ENCODE measurements around the gene IL36B.

The IL36B gene

GRCh38 chr2:113050921-113051895, 1.5 kb downstream of the IL36B start:
- DNase-seq = no peak

DNA sequence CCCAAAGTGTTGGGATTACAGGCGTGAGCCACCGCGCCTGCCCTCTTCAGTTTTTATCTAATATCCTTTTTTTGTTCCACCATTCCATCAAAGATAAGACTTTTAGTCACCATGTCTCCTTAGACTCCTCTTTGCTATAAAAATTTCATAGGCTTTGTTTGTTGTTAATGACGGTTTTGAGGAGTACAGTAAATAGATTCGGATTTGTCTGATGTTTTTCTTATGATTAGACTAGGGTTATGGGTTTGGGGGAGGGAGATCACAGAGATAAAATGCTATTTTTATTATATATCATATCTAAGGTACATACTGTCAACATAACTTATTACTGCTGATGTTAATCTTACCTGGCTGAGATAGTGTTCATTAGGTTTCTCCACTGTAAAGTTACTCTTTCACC, 6.2 kb downstream of the IL36B start:
- no peak for DNase-seq

GRCh38 chr2:113041871-113042270, 10.8 kb downstream of the IL36B start:
- no peak for DNase-seq

- no peak for DNase-seq
These were observed 12.9 kb downstream of the IL36B start for GRCh38 chr2:113039719-113040118.

GRCh38 chr2:113039158-113039557, 13.5 kb downstream of the IL36B start:
- DNase-seq = no peak

- no peak for DNase-seq
These were observed 14.4 kb downstream of the IL36B start for GRCh38 chr2:113038291-113038690.

DNA sequence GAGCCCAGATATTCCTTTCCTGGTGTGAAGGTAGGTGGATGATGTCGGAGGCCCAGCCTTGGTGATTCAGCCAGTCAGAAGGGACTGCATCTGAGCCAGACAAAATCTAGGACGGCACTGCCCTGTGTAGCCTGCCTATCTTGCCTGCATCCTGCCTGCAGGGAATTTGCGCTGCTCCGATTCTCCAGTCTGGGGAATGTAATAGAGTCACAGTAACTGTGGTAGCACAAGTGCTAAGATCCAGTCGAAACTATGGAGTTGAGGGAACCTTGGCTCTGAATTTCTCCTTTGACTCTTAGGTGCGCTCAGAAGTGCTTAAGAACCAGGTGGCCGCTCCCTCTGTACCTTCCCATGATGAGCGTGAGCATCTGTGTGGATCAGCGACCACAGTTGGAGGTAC, 15.9 kb downstream of the IL36B start:
- DNase-seq = no peak

- no peak for DNase-seq
These were observed 18.7 kb downstream of the IL36B start for GRCh38 chr2:113034016-113034415.

- no peak for DNase-seq
These were observed 19.9 kb downstream of the IL36B start for GRCh38 chr2:113032737-113033136.

DNA sequence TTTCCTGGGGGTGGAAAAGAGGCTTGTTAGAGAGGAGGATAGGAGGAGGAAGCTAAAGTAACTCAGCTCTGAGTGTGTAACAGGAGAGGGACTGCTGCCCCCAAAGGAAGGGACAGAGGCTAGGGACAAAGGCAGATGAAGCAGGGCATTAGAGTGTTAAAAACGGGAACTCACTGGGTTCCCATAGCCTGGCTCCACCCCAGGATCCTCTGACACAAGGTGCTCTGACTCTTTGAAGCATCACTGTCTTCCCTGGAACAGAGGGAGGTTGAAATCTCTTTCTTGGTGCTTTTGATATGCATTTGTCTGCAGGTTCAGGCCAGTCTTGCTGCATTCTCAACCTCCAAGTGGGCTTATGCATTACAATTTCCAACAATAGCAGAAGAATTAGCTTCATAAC, 24.6 kb downstream of the IL36B start:
- no peak for DNase-seq

DNA sequence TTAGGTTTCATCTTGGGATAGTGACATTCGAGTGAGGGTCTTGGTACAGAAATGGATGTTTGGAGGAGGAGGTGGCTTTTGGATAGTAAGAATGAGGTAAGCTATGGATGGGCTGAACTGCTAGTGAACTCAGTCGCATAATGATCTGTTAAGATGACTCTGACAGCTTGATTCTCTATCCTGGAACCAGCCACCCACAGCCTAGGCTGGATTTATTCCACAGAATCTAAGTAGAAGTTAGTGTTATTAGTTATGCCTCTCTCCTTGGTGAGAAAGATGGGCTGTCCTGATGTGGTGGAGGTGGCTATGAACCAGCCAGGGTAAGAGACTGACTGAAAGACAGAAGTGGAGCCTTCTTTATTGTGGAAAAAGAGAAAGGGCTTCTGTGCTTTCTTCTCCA, 25.0 kb downstream of the IL36B start:
- DNase-seq = no peak

DNA sequence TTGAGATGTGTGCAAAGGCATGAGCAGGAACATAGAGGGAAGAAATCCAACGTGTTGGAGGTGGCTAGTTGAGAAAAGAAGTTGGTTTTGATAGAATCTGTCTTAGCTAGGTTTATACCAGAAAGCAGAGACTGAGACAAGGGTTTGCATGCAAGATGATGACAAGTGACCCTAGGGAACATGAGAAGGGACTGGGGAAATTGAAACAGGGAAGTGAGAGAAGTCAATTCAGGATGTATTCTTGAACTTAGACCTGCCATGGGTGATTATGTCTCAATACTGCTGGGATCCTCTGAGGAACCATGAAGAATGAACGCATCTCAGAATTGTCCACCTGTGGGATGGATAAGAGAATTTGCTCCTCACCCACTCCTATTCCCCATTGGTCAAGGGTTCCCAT, 26.9 kb downstream of the IL36B start:
- DNase-seq = no peak

- no peak for DNase-seq
These were observed 27.9 kb downstream of the IL36B start for GRCh38 chr2:113024764-113025163.

- no peak for DNase-seq
These were observed 31.4 kb downstream of the IL36B start for GRCh38 chr2:113021312-113021711.

DNA sequence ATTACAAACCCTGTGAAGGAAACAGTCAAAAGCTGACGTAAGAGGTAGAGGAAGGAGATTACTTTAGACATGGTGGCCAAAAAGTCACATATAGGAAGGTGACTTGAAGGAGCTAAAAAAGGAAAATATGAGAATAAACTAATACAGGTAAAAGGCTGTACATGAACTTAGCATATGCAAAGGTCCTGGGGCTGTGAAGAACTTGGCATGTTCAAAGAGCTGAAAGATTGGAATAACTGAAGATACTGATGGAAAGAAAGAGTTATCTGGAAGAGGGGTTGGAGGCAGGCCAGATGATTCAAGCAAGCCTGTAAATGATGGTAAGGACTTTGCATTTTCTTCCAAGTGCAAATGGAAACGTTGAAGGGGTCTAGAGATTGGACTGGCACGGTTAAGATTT, 34.2 kb downstream of the IL36B start:
- DNase-seq = no peak

GRCh38 chr2:113015655-113016054, 37.0 kb downstream of the IL36B start:
- DNase-seq = no peak

GRCh38 chr2:113015042-113015441, 37.6 kb downstream of the IL36B start:
- DNase-seq = no peak

GRCh38 chr2:113014067-113014466, 38.6 kb downstream of the IL36B start:
- no peak for DNase-seq

- DNase-seq = no peak
These were observed 39.4 kb downstream of the IL36B start for GRCh38 chr2:113013336-113013661.

DNA sequence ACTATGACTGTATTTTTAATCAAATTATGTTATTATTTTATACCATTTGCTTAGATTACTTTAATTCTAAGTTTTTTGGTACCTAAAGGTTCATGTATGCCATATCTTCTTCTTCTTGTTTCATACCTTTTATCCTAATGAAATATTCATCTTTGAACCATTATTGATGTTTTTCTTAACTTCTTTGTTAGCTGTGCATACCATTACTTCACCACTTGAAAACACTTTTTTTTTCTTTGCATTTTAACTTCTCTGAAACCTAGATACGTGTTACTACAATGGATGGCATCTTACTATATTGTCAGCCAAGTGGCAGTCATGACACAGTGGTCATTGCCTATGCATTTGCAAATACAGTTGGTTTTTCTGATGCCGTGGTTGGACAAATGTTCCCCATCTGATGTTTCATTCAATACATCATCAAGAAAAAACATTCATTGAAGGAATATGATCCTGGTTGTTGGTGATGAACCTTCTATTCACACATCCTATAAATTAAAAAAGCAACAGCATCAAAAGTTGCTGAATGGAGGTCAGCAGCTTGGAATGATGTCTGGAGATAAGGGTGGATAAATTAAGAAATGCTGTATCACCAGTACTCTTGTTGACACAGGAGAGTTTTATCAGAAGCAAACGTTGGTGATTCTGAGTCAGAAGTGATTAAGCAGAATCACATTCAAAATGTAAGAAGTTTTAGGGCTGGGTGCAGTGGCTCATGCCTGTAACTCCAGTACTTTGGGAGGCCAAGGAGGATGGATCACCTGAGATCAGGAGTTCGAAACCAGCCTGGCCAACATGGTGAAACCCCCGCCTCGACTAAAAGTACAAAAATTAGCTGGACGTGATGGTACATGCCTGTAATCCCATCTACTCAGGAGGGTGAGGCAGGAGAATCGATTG, 40.0 kb downstream of the IL36B start:
- no peak for DNase-seq

- DNase-seq = no peak
These were observed 41.6 kb downstream of the IL36B start for GRCh38 chr2:113011108-113011507.

DNA sequence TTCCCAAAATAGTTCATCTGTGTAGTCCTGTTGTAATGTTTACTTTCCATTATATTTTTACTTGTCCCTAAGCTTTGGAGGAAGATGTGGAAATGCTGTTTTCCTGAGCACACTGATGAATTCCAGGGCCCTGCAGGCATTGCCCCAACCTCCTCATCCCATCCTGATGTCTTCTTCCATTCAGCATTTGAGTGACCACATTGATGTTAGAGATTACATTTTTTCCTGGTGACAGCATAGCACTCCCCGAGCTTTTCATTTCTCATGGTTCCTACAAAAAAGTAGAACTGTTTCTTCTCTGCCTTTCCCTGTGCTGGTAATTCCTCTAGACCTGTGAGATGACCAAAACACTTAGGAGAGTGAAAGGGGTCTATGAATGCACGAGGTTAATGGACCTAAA, 42.6 kb downstream of the IL36B start:
- DNase-seq = peak; percentile 2

DNA sequence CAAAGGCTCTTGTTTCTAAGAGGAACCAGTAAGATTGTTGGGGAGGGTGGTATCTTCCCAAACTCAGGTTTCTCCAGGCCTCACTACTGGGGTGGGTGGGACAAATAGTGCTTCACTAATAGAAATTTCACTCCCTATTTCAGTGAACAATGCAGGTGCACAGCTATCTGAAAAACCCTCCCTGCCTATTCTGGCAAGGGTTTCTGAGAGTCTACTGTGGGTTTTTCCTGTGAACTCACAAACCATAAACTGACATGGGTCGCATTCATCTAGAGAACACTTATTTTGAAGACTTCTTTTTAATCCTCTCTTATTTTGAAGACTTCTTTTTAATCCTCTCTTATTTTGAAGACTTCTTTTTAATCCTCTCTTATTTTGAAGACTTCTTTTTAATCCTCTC, 43.0 kb downstream of the IL36B start:
- DNase-seq = no peak

- no peak for DNase-seq
These were observed 45.4 kb downstream of the IL36B start for GRCh38 chr2:113007250-113007649.

Measured in HCEC 1CT (cell line).